SU-DHL-6 (cell line): ENCODE results near the gene RASAL3.

Experiments used
- H2AFZ ChIP-seq: fragments of 200-600 bp; sonication (generic); 2 replicates; pipeline ENCODE4 v1.6.1; 2014; ENCODE audit warnings: low read depth, mild to moderate bottlenecking, moderate library complexity, mixed read lengths, antibody characterized with exemption, low read length; ENCODE audit not compliant: severe bottlenecking
- H3F3A ChIP-seq: fragments of 200-600 bp; shearing (Covaris generic); 2 replicates; pipeline ENCODE4 v1.6.0; 2016; ENCODE audit warnings: antibody characterized with exemption, mild to moderate bottlenecking; ENCODE audit not compliant: insufficient read depth
- H3K27ac ChIP-seq: fragments of 200-600 bp; sonication (generic); 2 replicates; pipeline ENCODE4 v1.5.1; 2016; ENCODE audit warnings: low read depth, mild to moderate bottlenecking, low read length, moderate library complexity, mixed read lengths
- H3K27me3 ChIP-seq: fragments of 200-600 bp; sonication (generic), shearing (Covaris generic); 2 replicates; pipeline ENCODE4 v1.6.0; 2014; ENCODE audit warnings: mild to moderate bottlenecking, low read length
- H3K36me3 ChIP-seq: fragments of 200-600 bp; sonication (generic); 2 replicates; pipeline ENCODE4 v1.6.1; 2014; ENCODE audit warnings: mild to moderate bottlenecking, low read length, mixed read lengths
- H3K4me2 ChIP-seq: fragments of 300-600, 200-600 bp; shearing (Covaris generic), sonication (generic); 2 replicates; pipeline ENCODE4 v1.6.0; 2014; ENCODE audit warnings: low read length, low read depth, mild to moderate bottlenecking; ENCODE audit not compliant: poor library complexity, severe bottlenecking
- H3K4me3 ChIP-seq: fragments of 200-600 bp; sonication (generic); 2 replicates; pipeline ENCODE4 v1.5.1; 2014; ENCODE audit warnings: antibody characterized with exemption, low read length, mild to moderate bottlenecking, mixed read lengths; ENCODE audit not compliant: insufficient read depth, poor library complexity, severe bottlenecking
- H3K79me2 ChIP-seq: fragments of 200-600 bp; sonication (generic); 2 replicates; pipeline ENCODE4 v1.6.1; 2014; ENCODE audit warnings: mild to moderate bottlenecking, low read length, moderate library complexity; ENCODE audit not compliant: insufficient read depth
- H3K9ac ChIP-seq: fragments of 200-600 bp; sonication (generic); 2 replicates; pipeline ENCODE4 v1.7.0; 2014; ENCODE audit warnings: mild to moderate bottlenecking, low read length
- H3K9me2 ChIP-seq: fragments of 200-600 bp; sonication (generic); replicated peaks from 2 replicates; pipeline ENCODE4 v1.6.1; 2014; ENCODE audit warnings: low read length; ENCODE audit not compliant: insufficient read depth
- H3K9me3 ChIP-seq: fragments of 200-600 bp; sonication (generic); 2 replicates; pipeline ENCODE4 v1.6.1; 2014; ENCODE audit warnings: low read length, mixed read lengths; ENCODE audit not compliant: insufficient read depth
- H4K20me1 ChIP-seq: fragments of 200-600 bp; sonication (generic); 2 replicates; pipeline ENCODE4 v1.6.1; 2014; ENCODE audit warnings: low read depth, mild to moderate bottlenecking, antibody characterized with exemption, low read length, moderate library complexity, mixed read lengths
- CTCF ChIP-seq: fragments of 200-600 bp; sonication (generic); IDR thresholded peaks from one replicate; pipeline ENCODE4 v1.5.1; 2017; ENCODE audit warnings: antibody characterized with exemption, mild to moderate bottlenecking, low read length, moderate library complexity; ENCODE audit not compliant: insufficient read depth, poor library complexity, severe bottlenecking
- EZH2phosphoT487 ChIP-seq: fragments of 200-600 bp; sonication (generic), shearing (Covaris generic); conservative IDR thresholded peaks from 2 replicates; pipeline ENCODE4 v1.6.1; 2018; ENCODE audit warnings: mild to moderate bottlenecking, antibody characterized with exemption, low read length, moderate library complexity, mixed read lengths

RASAL3 gene

GRCh38 chr19:15429825-15430467 is 34.4 kb downstream of the RASAL3 start:
- Histone ChIP-seq H3K4me3 (no peak overlapping the region), H4K20me1 (no peaks in the 10 kb centered on the region; the same call in 1 of the 2 replicates), H3K36me3 (no peaks in the 10 kb centered on the region), H3K9ac (no peak overlapping the region), H3K79me2 (peaks cover 40% of the 10 kb centered on the region), H2AFZ (no peak overlapping the region), H3K27me3 (no peaks in the 10 kb centered on the region), H3F3A (no peaks in the 10 kb centered on the region), H3K27ac (no peak overlapping the region), H3K9me3 (no peaks in the 10 kb centered on the region), H3K9me2 (no peaks in the 10 kb centered on the region), H3K4me2 (no peak overlapping the region)
- TF ChIP-seq EZH2phosphoT487 (no peak), CTCF (no peak)

GRCh38 chr19:15428956-15429824 is 35.2 kb downstream of the RASAL3 start:
- H3F3A ChIP-seq = no peaks in the 10 kb centered on the region
- no peak overlapping the region for H3K4me2 ChIP-seq
- H3K9ac ChIP-seq = no peak overlapping the region
- H3K9me2 ChIP-seq = no peaks in the 10 kb centered on the region
- H3K79me2 ChIP-seq = peaks cover 40% of the 10 kb centered on the region
- H3K36me3 ChIP-seq = no peaks in the 10 kb centered on the region
- TF ChIP-seq EZH2phosphoT487 (no peak), CTCF (no peak)
- H2AFZ ChIP-seq = no peak overlapping the region
- no peaks in the 10 kb centered on the region for H3K27me3 ChIP-seq
- H3K27ac ChIP-seq = no peak overlapping the region
- no peak overlapping the region for H3K4me3 ChIP-seq
- H3K9me3 ChIP-seq = no peaks in the 10 kb centered on the region
- H4K20me1 ChIP-seq = no peaks in the 10 kb centered on the region; the same call in 1 of the 2 replicates

DNA sequence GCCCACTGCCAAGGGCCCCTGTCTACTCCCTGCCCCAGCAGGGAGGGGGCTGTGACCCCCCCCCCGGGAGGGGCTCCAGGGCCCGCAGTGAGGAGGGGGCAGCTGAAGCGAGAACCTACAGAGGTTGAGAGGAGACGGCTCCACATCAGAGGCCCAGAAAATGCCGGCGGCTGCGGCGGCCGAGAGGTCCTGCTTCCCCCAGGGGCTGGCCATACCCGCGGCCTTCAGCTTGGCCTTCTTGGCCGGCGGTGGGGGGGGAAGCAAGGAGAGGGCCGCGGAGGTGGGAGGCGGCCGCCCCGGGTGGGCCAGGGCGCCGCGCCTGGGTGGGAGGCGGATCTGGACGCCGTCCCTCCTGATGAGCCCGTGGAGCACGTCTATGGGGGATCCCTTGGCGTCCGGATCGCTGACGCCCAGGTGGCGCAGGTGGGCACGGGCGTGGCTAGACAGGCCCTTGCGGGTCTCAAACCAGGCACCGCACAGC is 36.3 kb downstream of the RASAL3 start:
- Histone ChIP-seq H3K79me2 (peaks cover 40% of the 10 kb centered on the region), H2AFZ (no peak overlapping the region), H4K20me1 (no peaks in the 10 kb centered on the region; the same call in 1 of the 2 replicates), H3K36me3 (peaks cover 7% of the 10 kb centered on the region; the same call in 1 of the 2 replicates), H3K4me2 (no peak overlapping the region), H3K27me3 (no peaks in the 10 kb centered on the region), H3K9me2 (no peaks in the 10 kb centered on the region), H3K27ac (no peak overlapping the region), H3K9ac (no peak overlapping the region), H3F3A (no peaks in the 10 kb centered on the region), H3K4me3 (no peak overlapping the region), H3K9me3 (no peaks in the 10 kb centered on the region)
- no peak for TF ChIP-seq CTCF
- no peak for TF ChIP-seq EZH2phosphoT487
